GM19467 (cell line): ENCODE results near the gene MAPK8.

Experiments used
- ATAC-seq: cut with Tn5 transposase; IDR thresholded peaks from one replicate; pipeline ENCODE4 v1.9.1; 2021; ENCODE audit warnings: mild to moderate bottlenecking, moderate library complexity; ENCODE audit not compliant: unreplicated experiment

The MAPK8 gene

GRCh38 chr10:48447356-48448215 is 141.1 kb downstream of the MAPK8 start:
- ATAC-seq, result no peak

DNA sequence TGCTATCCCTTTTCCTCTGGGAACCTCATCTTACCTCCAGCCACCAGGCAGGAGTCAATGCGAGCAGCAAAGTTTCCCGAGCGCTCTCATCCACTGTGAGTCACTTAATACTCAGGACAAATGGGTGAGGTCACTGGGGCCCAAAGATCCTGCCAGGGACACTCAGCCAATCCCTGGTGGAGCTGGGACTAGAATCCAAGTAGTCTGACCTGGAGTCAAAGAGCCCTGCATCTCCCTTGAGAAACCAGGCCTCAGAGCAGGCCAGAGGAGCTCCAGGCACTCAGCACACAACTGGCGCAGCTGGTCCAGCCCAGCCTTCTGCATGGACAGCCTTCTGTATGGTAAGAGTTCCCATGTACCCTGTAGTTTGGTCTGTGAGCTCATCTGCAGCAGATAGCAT is 142.3 kb downstream of the MAPK8 start:
- no peak for ATAC-seq

GRCh38 chr10:48449501-48450232 is 143.2 kb downstream of the MAPK8 start:
- no peak for ATAC-seq

- no peak for ATAC-seq
Measured at GRCh38 chr10:48450233-48450740, 143.8 kb downstream of the MAPK8 start.

- ATAC-seq, result no peak
Measured at GRCh38 chr10:48450741-48451466, 144.4 kb downstream of the MAPK8 start.

- ATAC-seq, result no peak
Measured at GRCh38 chr10:48451969-48452878, 145.7 kb downstream of the MAPK8 start.

GRCh38 chr10:48452879-48453412 is 146.5 kb downstream of the MAPK8 start:
- no peak for ATAC-seq

GRCh38 chr10:48453451-48454301 is 147.2 kb downstream of the MAPK8 start:
- no peak for ATAC-seq

DNA sequence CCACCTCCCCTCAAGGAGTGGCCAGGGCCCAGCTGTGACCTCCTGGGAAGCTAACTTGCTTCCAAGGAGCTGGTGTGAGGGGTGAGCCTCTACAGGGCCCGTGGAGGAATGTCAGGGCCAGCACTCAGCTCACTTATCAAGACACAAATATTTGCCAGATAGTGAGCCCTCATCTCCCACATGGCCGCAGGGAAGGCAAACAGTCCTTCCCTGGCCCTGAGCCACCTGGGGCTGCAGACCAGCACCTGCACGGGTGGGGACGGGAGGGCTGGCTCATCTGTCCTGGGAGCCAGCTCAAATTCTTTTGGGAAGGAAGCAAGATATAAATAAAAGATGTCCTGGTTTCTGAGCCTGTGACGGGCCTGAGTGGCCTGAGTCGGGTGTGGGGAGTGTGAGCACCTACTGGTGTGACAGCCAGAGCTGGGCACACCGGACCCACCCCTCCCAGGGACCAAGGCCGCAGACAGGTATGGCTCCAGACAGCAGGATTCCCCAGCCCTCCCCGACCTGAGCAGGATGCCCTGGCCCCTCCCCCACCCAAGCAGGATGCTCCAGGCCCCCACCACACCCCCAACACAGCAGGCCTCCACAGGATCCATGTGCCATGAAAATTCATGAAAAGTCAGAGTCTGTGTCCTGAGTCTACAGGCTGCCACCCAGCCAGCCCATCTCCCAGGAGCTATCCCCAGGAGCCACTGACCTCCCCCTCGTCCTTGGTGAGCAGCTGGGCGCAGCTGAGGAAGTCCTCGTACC is 148.0 kb downstream of the MAPK8 start:
- ATAC-seq, result no peak

GRCh38 chr10:48455055-48455391 is 148.5 kb downstream of the MAPK8 start:
- no peak for ATAC-seq

- no peak for ATAC-seq
Measured at GRCh38 chr10:48455392-48456151, 149.1 kb downstream of the MAPK8 start.

DNA sequence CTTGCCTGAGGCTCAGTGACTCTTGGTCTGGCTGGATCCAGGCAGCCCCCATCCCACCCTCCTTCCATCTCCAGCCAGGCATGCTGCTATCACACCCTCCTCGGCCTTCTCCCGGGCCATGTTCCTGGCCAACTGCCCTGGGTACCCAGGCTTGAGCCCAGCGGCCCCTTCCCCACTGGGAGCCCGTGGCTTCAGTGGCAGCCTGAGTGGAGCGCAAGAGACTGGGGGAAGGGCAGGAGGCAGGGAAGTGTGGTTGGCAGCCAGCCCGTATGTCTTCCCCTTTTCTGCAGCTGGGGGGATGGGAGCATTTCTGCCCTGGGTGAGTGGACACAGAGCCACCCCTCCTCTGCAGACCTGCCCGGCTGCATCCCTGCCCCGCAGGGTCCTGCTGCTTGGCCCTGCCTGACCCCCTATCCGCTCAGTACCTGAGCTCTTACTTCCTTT is 149.9 kb downstream of the MAPK8 start:
- ATAC-seq, result no peak

- no peak for ATAC-seq
Measured at GRCh38 chr10:48456808-48457761, 150.6 kb downstream of the MAPK8 start.

GRCh38 chr10:48457949-48458661 is 151.6 kb downstream of the MAPK8 start:
- no peak for ATAC-seq

DNA sequence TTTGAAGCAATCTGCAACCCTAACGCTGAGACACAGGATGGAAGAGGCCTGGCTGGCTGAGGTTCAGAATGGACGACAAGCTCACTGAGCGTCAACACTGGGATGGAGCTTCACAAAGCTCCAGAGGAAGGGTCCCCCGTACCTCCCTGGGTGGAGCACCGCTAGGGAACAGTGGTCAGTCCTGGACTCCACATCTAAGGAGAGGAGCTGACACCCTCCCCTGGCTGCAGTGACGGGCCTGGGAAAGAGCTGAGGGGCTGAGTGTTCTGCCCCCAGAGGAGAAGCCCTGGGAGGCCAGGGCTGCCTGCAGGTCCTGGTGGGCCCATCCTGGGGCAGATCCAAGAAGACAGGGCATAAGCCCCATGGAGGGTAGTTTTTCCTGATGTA is 152.2 kb downstream of the MAPK8 start:
- no peak for ATAC-seq
